Measurements from ENCODE around the gene EEF1G. TPM values are rescaled to one million over a fixed set of nuclear protein-coding genes. Genes with fewer than 3 reads are reported as not detected.

The EEF1G gene
- total and polyA plus RNA-seq, 9 of the 15 experiments (the other 6 are each of a cell fraction or from before 2014, with no cell fraction given): 985 to 2,349 (median 2,035) TPM

DNA sequence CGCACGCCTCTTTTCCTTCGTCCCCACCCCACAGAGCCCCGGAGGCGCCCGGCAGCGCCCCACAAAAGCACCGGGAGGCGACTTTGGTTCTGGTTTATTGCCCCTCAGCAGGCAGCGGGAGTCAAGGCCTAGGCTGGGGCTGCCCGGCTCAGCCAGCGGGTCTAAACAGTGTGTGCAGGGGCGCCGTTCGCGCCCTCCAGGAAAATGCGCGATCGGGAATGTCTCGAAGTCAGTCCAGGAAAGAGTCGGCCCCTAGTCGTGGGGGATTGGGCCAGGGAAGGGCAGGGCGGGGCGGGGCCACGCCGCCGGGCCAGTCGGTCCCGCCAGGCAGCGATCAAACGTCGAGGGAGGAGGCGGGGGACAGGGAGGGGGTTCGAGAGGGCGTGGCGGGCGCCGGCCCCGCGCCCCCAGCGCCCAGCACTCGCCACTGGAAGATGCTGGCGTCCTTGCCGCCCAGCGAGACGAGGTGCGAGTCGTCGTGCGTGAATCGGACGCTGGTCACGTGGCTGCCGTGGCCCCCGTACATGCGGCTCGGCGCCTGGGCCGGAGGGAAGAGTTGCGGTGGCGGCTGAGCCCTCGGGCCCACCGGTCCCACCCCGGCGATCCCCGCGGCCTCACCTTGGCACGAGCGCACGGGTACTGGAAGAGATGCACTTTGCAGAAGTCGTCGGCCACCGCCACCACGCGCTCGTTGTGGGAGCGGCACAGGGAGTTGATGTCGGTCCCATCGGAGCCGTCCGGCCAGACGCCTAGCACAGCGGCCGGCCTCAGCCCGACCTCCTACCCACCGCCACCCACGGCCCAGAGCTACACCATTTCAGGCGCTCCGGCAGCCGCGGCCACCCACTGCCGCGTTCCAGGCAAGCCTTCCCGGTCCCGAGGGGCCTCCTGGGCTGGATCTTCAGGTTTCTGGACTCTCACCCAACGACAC lies 28.7 kb upstream of the EEF1G start (continued):
- TF ChIP-seq, protein P1, sequence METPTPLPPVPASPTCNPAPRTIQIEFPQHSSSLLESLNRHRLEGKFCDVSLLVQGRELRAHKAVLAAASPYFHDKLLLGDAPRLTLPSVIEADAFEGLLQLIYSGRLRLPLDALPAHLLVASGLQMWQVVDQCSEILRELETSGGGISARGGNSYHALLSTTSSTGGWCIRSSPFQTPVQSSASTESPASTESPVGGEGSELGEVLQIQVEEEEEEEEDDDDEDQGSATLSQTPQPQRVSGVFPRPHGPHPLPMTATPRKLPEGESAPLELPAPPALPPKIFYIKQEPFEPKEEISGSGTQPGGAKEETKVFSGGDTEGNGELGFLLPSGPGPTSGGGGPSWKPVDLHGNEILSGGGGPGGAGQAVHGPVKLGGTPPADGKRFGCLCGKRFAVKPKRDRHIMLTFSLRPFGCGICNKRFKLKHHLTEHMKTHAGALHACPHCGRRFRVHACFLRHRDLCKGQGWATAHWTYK (CRISPR knock-in tag; IDR thresholded peaks at IDR 0.05): 0 out of 2 replicates have a peak, but pooled peaks have one; percentile 25
- TF ChIP-seq, protein P2, sequence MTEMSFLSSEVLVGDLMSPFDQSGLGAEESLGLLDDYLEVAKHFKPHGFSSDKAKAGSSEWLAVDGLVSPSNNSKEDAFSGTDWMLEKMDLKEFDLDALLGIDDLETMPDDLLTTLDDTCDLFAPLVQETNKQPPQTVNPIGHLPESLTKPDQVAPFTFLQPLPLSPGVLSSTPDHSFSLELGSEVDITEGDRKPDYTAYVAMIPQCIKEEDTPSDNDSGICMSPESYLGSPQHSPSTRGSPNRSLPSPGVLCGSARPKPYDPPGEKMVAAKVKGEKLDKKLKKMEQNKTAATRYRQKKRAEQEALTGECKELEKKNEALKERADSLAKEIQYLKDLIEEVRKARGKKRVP (CRISPR knock-in tag; IDR thresholded peaks at IDR 0.05): 0 out of 2 replicates have a peak, but pooled peaks have one; percentile 36
- TF ChIP-seq TBP (optimal IDR thresholded peaks at IDR 0.05; ENCODE audit: low read depth, low read length) (peak; percentile 31), TEAD1 (CRISPR knock-in tag; IDR thresholded peaks at IDR 0.05) (peak in 1 of 2 experiments; percentile 53; a peak in 1 of 4 replicates), CCNT2 (IDR thresholded peaks at IDR 0.05; ENCODE audit: borderline replicate concordance, extremely low read depth, insufficient read length, low read depth, low read length) (no peak), CREB1 (IDR thresholded peaks at IDR 0.05) (no peak), CREB1 (CRISPR knock-in tag; IDR thresholded peaks at IDR 0.05) (peak; percentile 33; the same call in 1 of the 2 replicates), BHLHE40 (IDR thresholded peaks at IDR 0.05; ENCODE audit: low read length) (peak; percentile 50), ZSCAN32 (CRISPR knock-in tag; IDR thresholded peaks at IDR 0.05) (0 out of 2 replicates have a peak, but pooled peaks have one; percentile 20), XRCC4 (IDR thresholded peaks at IDR 0.05; ENCODE audit: extremely low read depth, insufficient read depth, insufficient read length) (no peak), PHTF2 (CRISPR knock-in tag; IDR thresholded peaks at IDR 0.05) (no peak)
- TF ChIP-seq, protein P3, sequence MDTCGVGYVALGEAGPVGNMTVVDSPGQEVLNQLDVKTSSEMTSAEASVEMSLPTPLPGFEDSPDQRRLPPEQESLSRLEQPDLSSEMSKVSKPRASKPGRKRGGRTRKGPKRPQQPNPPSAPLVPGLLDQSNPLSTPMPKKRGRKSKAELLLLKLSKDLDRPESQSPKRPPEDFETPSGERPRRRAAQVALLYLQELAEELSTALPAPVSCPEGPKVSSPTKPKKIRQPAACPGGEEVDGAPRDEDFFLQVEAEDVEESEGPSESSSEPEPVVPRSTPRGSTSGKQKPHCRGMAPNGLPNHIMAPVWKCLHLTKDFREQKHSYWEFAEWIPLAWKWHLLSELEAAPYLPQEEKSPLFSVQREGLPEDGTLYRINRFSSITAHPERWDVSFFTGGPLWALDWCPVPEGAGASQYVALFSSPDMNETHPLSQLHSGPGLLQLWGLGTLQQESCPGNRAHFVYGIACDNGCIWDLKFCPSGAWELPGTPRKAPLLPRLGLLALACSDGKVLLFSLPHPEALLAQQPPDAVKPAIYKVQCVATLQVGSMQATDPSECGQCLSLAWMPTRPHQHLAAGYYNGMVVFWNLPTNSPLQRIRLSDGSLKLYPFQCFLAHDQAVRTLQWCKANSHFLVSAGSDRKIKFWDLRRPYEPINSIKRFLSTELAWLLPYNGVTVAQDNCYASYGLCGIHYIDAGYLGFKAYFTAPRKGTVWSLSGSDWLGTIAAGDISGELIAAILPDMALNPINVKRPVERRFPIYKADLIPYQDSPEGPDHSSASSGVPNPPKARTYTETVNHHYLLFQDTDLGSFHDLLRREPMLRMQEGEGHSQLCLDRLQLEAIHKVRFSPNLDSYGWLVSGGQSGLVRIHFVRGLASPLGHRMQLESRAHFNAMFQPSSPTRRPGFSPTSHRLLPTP (IDR thresholded peaks at IDR 0.05; ENCODE audit: borderline replicate concordance, extremely low read depth, insufficient read length): no peak
- TF ChIP-seq, protein P4, sequence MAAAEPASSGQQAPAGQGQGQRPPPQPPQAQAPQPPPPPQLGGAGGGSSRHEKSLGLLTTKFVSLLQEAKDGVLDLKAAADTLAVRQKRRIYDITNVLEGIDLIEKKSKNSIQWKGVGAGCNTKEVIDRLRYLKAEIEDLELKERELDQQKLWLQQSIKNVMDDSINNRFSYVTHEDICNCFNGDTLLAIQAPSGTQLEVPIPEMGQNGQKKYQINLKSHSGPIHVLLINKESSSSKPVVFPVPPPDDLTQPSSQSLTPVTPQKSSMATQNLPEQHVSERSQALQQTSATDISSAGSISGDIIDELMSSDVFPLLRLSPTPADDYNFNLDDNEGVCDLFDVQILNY (CRISPR knock-in tag; IDR thresholded peaks at IDR 0.05): 0 out of 2 replicates have a peak, but pooled peaks have one; percentile 61

All from K562 (cell line).